Small intestine (tissue), 7 donors: Measurements from ENCODE around the gene GNA15. TPM values are rescaled to one million over a fixed set of nuclear protein-coding genes. Genes with fewer than 3 reads are reported as not detected.

Experiments
- DNase-seq, 2 donors: peaks; one replicate each; pipeline versions ENCODE4 v3.0.0 to v3.0.0-alpha.2; 2013
- FAIRE-seq: peaks from 2 replicates; lab custom pipeline; 2012; peaks lifted over from hg19 to GRCh38; lab: Jason Lieb, UNC
- H3K27ac ChIP-seq, 3 donors: one replicate each; pipeline ENCODE4 v1.5.1; 2013; ENCODE audit warnings: low read length in 2 of 3, mild to moderate bottlenecking in 2 of 3, control low read depth in 1 of 3, inconsistent platforms in 1 of 3, low read depth in 1 of 3, moderate library complexity in 1 of 3
- H3K27me3 ChIP-seq, 3 donors: one replicate each; pipeline ENCODE4 v1.6.1; 2013; ENCODE audit warnings: low read length in 3 of 3, inconsistent platforms in 1 of 3; ENCODE audit not compliant: control insufficient read depth in 3 of 3, insufficient read depth in 3 of 3
- H3K36me3 ChIP-seq, 3 donors: one replicate each; pipeline ENCODE4 v1.6.1; 2013; ENCODE audit warnings: low read length in 3 of 3, inconsistent platforms in 1 of 3, low read depth in 1 of 3, mild to moderate bottlenecking in 1 of 3, moderate library complexity in 1 of 3; ENCODE audit not compliant: control insufficient read depth in 3 of 3, insufficient read depth in 2 of 3
- H3K4me1 ChIP-seq, 3 donors: one replicate each; pipeline ENCODE4 v1.6.1; 2013; ENCODE audit warnings: low read length in 2 of 3, inconsistent platforms in 1 of 3, low read depth in 1 of 3, mild to moderate bottlenecking in 1 of 3, moderate library complexity in 1 of 3; ENCODE audit not compliant: control insufficient read depth in 3 of 3, insufficient read depth in 2 of 3
- H3K4me3 ChIP-seq, 3 donors: one replicate each; pipeline ENCODE4 v1.5.1; 2013; ENCODE audit warnings: low read length in 3 of 3, control low read depth in 1 of 3, inconsistent platforms in 1 of 3, low read depth in 1 of 3, mild to moderate bottlenecking in 1 of 3, moderate library complexity in 1 of 3
- H3K9me3 ChIP-seq, 2 donors: one replicate each; pipeline ENCODE4 v1.6.1; 2013; ENCODE audit warnings: low read depth in 1 of 2, low read length in 1 of 2; ENCODE audit not compliant: control insufficient read depth in 2 of 2, insufficient read depth in 1 of 2
- WGBS, 3 donors: extraction: QIAGEN DNeasy Blood & Tissue Kit; methylation state at CpG; one replicate each; pipeline ENCODE4 v1.1.7; 2013; 5-methylcytosine and 5-hydroxymethylcytosine counted together
- polyA plus RNA-seq, 4 donors: library from polyadenylated mRNA; stranded (reverse) in 3 of 4; unstranded in 1 of 4; fragments of 200-250 nt in 3 of 4; fragments of 120-200 nt in 1 of 4; gene quantifications; one replicate each; pipeline versions ENCODE4 v1.2.1 to v1.2.3, GENCODE V29; 2013
- donor health status: healthy with polysubstance abuse.
- donor health status: control.
- donor health status: control.
- donor health status: Bipolar disorder and iron deficiency.
- donor health status: healthy.

GNA15 gene
- polyA plus RNA-seq, 4 donors: 0.67 to 2.1 (median 1.7) TPM

- H3K4me3 ChIP-seq: no peak overlapping the region
- peaks cover 0 to 5% (median 0%) of the 10 kb centered on the region in 3 donors for H3K27me3 ChIP-seq
- no peak for DNase-seq
- H3K36me3 ChIP-seq: no peaks in the 10 kb centered on the region
- WGBS, 3 donors: 63 to 65% (median 64%) methylated on average over 17 to 20 of the region's 20 CpGs
- no peak for FAIRE-seq
- no peak overlapping the region for H3K27ac ChIP-seq
- H3K9me3 ChIP-seq: no peaks in the 10 kb centered on the region
- H3K4me1 ChIP-seq: peaks cover 0 to 6% (median 0%) of the 10 kb centered on the region in 3 donors
Observed at GRCh38 chr19:3145909-3146676, 10.3 kb downstream of the GNA15 start.

GRCh38 chr19:3146677-3147100, 10.9 kb downstream of the GNA15 start:
- Histone ChIP-seq H3K36me3 (no peaks in the 10 kb centered on the region), H3K9me3 (peaks cover 0 to 1% of the 10 kb centered on the region in 2 donors), H3K4me1 (peaks cover 0 to 6% (median 0%) of the 10 kb centered on the region in 3 donors), H3K4me3 (no peak overlapping the region), H3K27ac (no peak overlapping the region), H3K27me3 (peaks cover 0 to 5% (median 0%) of the 10 kb centered on the region in 3 donors)
- no peak for DNase-seq
- WGBS, 3 donors: 52 to 61% (median 61%) methylated on average over 5 of the region's 5 CpGs
- FAIRE-seq: no peak

GRCh38 chr19:3148503-3148902, 12.7 kb downstream of the GNA15 start:
- DNase-seq (no peak), FAIRE-seq (no peak)
- Histone ChIP-seq H3K4me3 (no peak overlapping the region), H3K4me1 (no peaks in the 10 kb centered on the region), H3K36me3 (no peaks in the 10 kb centered on the region), H3K27ac (no peak overlapping the region), H3K27me3 (peaks cover 0 to 5% (median 0%) of the 10 kb centered on the region in 3 donors), H3K9me3 (peaks cover 0 to 4% of the 10 kb centered on the region in 2 donors)
- WGBS, 3 donors: 87 to 91% (median 91%) methylated on average over 17 to 20 of the region's 20 CpGs

GRCh38 chr19:3149089-3149488, 13.3 kb downstream of the GNA15 start:
- Histone ChIP-seq H3K9me3 (peaks cover 0 to 4% of the 10 kb centered on the region in 2 donors), H3K4me1 (no peaks in the 10 kb centered on the region), H3K27ac (no peak overlapping the region), H3K27me3 (peaks cover 0 to 5% (median 0%) of the 10 kb centered on the region in 3 donors), H3K4me3 (no peak overlapping the region), H3K36me3 (no peaks in the 10 kb centered on the region)
- FAIRE-seq: no peak
- DNase-seq: no peak
- 88 to 93% (median 90%) methylated on average over 6 of the region's 6 CpGs for WGBS, 3 donors

- Histone ChIP-seq H3K27ac (no peak overlapping the region), H3K4me1 (no peaks in the 10 kb centered on the region), H3K36me3 (no peaks in the 10 kb centered on the region), H3K9me3 (peaks cover 0 to 4% of the 10 kb centered on the region in 2 donors), H3K4me3 (no peak overlapping the region), H3K27me3 (peaks cover 0 to 5% (median 0%) of the 10 kb centered on the region in 3 donors)
- no peak for DNase-seq
- FAIRE-seq: no peak
- WGBS, 3 donors: 48 to 62% (median 60%) methylated on average over 32 to 35 of the region's 35 CpGs
Observed at GRCh38 chr19:3149526-3150505, 14.0 kb downstream of the GNA15 start.

- 64 to 81% (median 75%) methylated on average over 5 of the region's 5 CpGs for WGBS, 3 donors
Observed at GRCh38 chr19:3150739-3151329, 15.0 kb downstream of the GNA15 start.

GRCh38 chr19:3151563-3152418, 16.0 kb downstream of the GNA15 start:
- FAIRE-seq: no peak
- H3K27ac ChIP-seq: no peak overlapping the region
- no peak overlapping the region for H3K4me3 ChIP-seq
- H3K9me3 ChIP-seq: peaks cover 0 to 4% of the 10 kb centered on the region in 2 donors
- no peaks in the 10 kb centered on the region for H3K36me3 ChIP-seq
- no peaks in the 10 kb centered on the region for H3K4me1 ChIP-seq
- H3K27me3 ChIP-seq: peaks cover 0 to 5% (median 0%) of the 10 kb centered on the region in 3 donors
- WGBS, 3 donors: 73 to 81% (median 81%) methylated on average over 13 to 14 of the region's 14 CpGs
- DNase-seq: no peak

More at GRCh38 chr19:3150739-3151329, 15.0 kb downstream of the GNA15 start:
- H3K4me3 ChIP-seq: no peak overlapping the region
- no peaks in the 10 kb centered on the region for H3K4me1 ChIP-seq
- DNase-seq (no peak), FAIRE-seq (no peak)
- H3K27me3 ChIP-seq: peaks cover 0 to 5% (median 0%) of the 10 kb centered on the region in 3 donors
- H3K36me3 ChIP-seq: no peaks in the 10 kb centered on the region
- H3K9me3 ChIP-seq: peaks cover 0 to 4% of the 10 kb centered on the region in 2 donors
- H3K27ac ChIP-seq: no peak overlapping the region
